GM12892 (cell line): Measurements from ENCODE around the gene IGSF22.

Experiments used
- POLR2A ChIP-seq: IDR thresholded peaks from 2 replicates; pipeline ENCODE4 v1.6.1; 2011; ENCODE audit warnings: low read depth, low read length, control low read depth
- POLR2AphosphoS5 ChIP-seq: IDR thresholded peaks from 2 replicates; pipeline ENCODE4 v1.6.1; 2011; ENCODE audit warnings: low read depth, low read length, control low read depth

- TF ChIP-seq POLR2AphosphoS5 (no peak), POLR2A (no peak)
Observed at GRCh38 chr11:18720808-18721560, 5.0 kb downstream of the IGSF22 start.
